Naive thymus-derived CD8-positive, alpha-beta T cell (primary cell): ENCODE data around the gene TUBB4A. TPM values are rescaled to one million over a fixed set of nuclear protein-coding genes. Genes with fewer than 3 reads are reported as not detected.

Source experiments
- ATAC-seq, 2 donors: fragments of 150-1000 bp; cut with Tn5 transposase in 1 of 2; sonication (Bioruptor Pico), chemical (Tn5 transposase) in 1 of 2; 1 replicate in 1 of 2; 2 replicates in 1 of 2; pipeline ENCODE4 v1.10.0; 2021; ENCODE audit warnings: mild to moderate bottlenecking in 2 of 2, moderate library complexity in 2 of 2
- POLR2A ChIA-PET: fragments of 350-600 bp; sonication (Branson Sonifier 250); formaldehyde crosslinking; loops from one replicate; lab custom pipeline; 2021; ENCODE audit warnings: antibody characterized with exemption; lab: Charles Lee
- DNase-seq, 10 donors: peaks; one replicate each; pipeline versions ENCODE4 v3.0.0 to v3.0.0-alpha.2; 2020 to 2022
- H3K27ac Mint-ChIP-seq, 10 donors: one replicate each; pipeline ENCODE4 v1.8.0; 2020 to 2022; ENCODE audit warnings: mild to moderate bottlenecking in 10 of 10, mixed read lengths in 10 of 10, moderate library complexity in 4 of 10, inconsistent platforms in 1 of 10
- H3K27me3 Mint-ChIP-seq, 5 donors: one replicate each; pipeline ENCODE4 v1.8.0; 2021 to 2022; ENCODE audit warnings: mixed read lengths in 5 of 5
- H3K36me3 Mint-ChIP-seq, 3 donors: one replicate each; pipeline ENCODE4 v1.8.0; 2020 to 2022; ENCODE audit warnings: mixed read lengths in 3 of 3, mild to moderate bottlenecking in 2 of 3, inconsistent platforms in 1 of 3
- H3K4me1 Mint-ChIP-seq, 4 donors: one replicate each; pipeline ENCODE4 v1.8.0; 2021 to 2022; ENCODE audit warnings: mixed read lengths in 4 of 4
- H3K4me3 Mint-ChIP-seq, 10 donors: one replicate each; pipeline ENCODE4 v1.8.0; 2020 to 2022; ENCODE audit warnings: mild to moderate bottlenecking in 10 of 10, mixed read lengths in 10 of 10, moderate library complexity in 6 of 10, inconsistent platforms in 1 of 10
- H3K9me3 Mint-ChIP-seq, 9 donors: one replicate each; pipeline ENCODE4 v1.8.0; 2020 to 2022; ENCODE audit warnings: mixed read lengths in 9 of 9, mild to moderate bottlenecking in 3 of 9, inconsistent platforms in 1 of 9, moderate library complexity in 1 of 9
- polyA plus RNA-seq, 3 donors: library from polyadenylated mRNA; unstranded; fragments of 300-500 nt; fragmentation: Illumina TruSeq; gene quantifications; one replicate each; pipeline ENCODE4 v1.2.3, GENCODE V29; 2021
- total RNA-seq, 8 experiments: library from RNA in 2 of 8; stranded (reverse) in 2 of 8; gene quantifications; one replicate each; pipeline ENCODE4 v1.2.3 and lab custom pipeline; 2021 to 2026

The TUBB4A gene
- total and polyA plus RNA-seq, 5 experiments from 2014 or later, result 2.8 to 8.8 (median 7.3) TPM

- POLR2A ChIA-PET, result interaction anchor here (0.6 to 1.9 kb wide), 4 partner anchors 13 to 432 kb away, joined by 3 to 10 read pairs (median 3); partner anchors contain the start of genes ALKBH7 and DENND1C
- H3K27ac Mint-ChIP-seq, result peak overlapping the region in 3 of 10 donors; percentile 15 to 28 (median 20)
- ATAC-seq, result no peak
Measured at GRCh38 chr19:6503407-6504201, 1.5 kb upstream of the TUBB4A start.

GRCh38 chr19:6500837-6501739 lies 1.0 kb downstream of the TUBB4A start:
- no peak for ATAC-seq
- Mint-ChIP-seq H3K27ac (peak overlapping the region in 8 of 10 donors; percentile 43 to 90 (median 77)), H3K27me3 (peaks cover 0 to 5% (median 0%) of the 10 kb centered on the region in 5 donors), H3K4me3 (peak overlapping the region; percentile 85 to 96 (median 90)), H3K36me3 (peaks cover 0 to 2% (median 0%) of the 10 kb centered on the region in 3 donors), H3K9me3 (no peaks in the 10 kb centered on the region), H3K4me1 (peaks cover 5 to 29% (median 21%) of the 10 kb centered on the region in 4 donors)
- POLR2A ChIA-PET, result interaction anchor here (0.9 to 1.2 kb wide), 3 partner anchors 14 to 42 kb away, joined by 3 to 5 read pairs (median 4); partner anchors contain the start of gene SLC25A23
- no peak for DNase-seq

More at GRCh38 chr19:6503407-6504201, 1.5 kb upstream of the TUBB4A start:
- DNase-seq, result no peak
- H3K4me1 Mint-ChIP-seq, result peaks cover 5 to 23% (median 19%) of the 10 kb centered on the region in 4 donors
- H3K4me3 Mint-ChIP-seq, result peak overlapping the region; percentile 56 to 85 (median 69)
- no peaks in the 10 kb centered on the region for H3K9me3 Mint-ChIP-seq
- H3K36me3 Mint-ChIP-seq, result peaks cover 0 to 2% (median 0%) of the 10 kb centered on the region in 3 donors
- H3K27me3 Mint-ChIP-seq, result peaks cover 0 to 5% (median 0%) of the 10 kb centered on the region in 5 donors

DNA sequence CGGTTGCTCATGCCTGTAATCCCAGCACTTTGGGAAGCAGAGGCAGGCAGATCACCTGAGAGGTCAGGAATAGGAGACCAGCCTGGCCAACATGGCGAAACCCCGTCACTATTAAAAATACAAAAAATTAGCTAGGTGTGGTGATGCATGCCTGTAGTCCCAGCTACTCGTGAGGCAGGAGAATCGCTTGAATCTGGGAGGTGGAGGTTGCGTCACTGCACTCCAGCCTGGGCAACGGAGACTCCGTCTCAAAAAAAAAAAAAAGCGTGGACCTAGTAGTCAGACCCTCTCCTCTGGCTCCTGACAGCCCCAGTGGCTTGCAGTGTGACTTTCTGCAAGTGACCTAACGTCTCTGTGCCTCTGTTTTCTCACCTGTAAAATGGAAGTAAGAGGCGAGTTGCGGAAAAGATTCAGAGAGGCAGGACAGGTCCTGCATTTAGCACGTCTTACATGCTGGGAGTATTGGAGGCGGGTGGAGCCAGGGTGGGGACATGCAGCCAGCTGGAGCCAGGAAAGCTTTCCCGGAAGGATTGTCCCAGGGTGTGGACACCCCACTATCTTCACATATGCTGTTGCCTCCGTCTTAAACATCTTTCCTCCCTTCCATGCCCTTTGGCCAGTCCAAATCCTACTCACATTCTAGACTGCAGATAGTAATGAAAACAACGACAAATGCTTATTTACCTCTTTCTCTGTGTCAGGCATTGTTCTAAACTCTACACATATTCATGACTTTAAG lies 2.9 kb downstream of the TUBB4A start:
- H3K4me3 Mint-ChIP-seq, result peak overlapping the region in 1 of 10 donors; percentile 47
- no peaks in the 10 kb centered on the region for H3K9me3 Mint-ChIP-seq
- peaks cover 0 to 5% (median 0%) of the 10 kb centered on the region in 5 donors for H3K27me3 Mint-ChIP-seq
- H3K4me1 Mint-ChIP-seq, result peaks cover 9 to 23% (median 15%) of the 10 kb centered on the region in 4 donors
- ATAC-seq (no peak), DNase-seq (no peak)
- H3K27ac Mint-ChIP-seq, result peak overlapping the region in 3 of 10 donors; percentile 14 to 31 (median 20)
- POLR2A ChIA-PET, result interaction anchor here (0.6 to 0.8 kb wide), 3 partner anchors 18 to 368 kb away, joined by 3 to 11 read pairs (median 6); partner anchors contain the start of gene DENND1C
- H3K36me3 Mint-ChIP-seq, result peaks cover 0 to 4% (median 4%) of the 10 kb centered on the region in 3 donors

DNA sequence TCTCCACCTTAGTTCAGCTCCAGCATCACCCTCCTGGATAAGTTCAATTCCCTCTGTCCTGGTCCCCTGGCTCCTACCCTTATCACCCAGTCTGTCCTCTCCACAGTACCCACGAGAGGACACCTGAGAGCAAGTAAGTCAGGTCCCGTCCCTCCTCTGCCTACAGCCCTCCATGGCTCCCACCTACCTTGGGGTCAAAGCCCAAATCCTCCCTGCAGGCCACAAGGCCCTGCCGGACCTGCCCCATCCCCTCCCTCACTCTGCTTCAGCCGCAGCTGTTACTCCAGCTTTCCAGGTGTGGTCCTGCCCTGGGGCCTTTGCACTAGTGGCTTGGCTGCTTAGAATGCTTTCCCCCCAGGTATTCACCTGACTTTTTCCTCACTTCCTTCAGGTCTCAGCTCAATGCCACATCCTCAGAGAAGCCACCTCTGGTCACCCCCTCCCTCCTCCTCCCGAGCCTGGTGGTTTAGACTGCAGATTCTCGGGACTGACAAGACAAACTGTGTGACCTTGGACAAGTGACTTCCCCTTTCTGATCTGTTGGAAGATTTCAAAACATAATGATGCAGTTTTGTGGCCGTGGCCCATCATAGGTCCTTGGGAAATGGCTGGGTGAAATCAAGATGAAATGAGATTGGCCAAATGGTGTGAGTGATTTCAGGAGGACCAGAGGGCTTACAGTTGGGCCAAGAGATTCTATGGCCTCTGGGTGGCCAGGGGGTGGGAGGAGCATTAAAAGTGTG lies 3.6 kb downstream of the TUBB4A start:
- Mint-ChIP-seq H3K9me3 (no peaks in the 10 kb centered on the region), H3K4me3 (no peak overlapping the region), H3K27ac (peak overlapping the region in 3 of 10 donors; percentile 20 to 65 (median 58)), H3K36me3 (peaks cover 0 to 4% (median 4%) of the 10 kb centered on the region in 3 donors), H3K4me1 (peaks cover 6 to 23% (median 13%) of the 10 kb centered on the region in 4 donors), H3K27me3 (peaks cover 0 to 3% (median 0%) of the 10 kb centered on the region in 5 donors)
- ATAC-seq, result no peak
- POLR2A ChIA-PET, result interaction anchor here (0.6 to 1.4 kb wide), 4 partner anchors 9 to 369 kb away, joined by 3 to 6 read pairs (median 4); no protein-coding TSS in a partner anchor
- DNase-seq, result no peak

GRCh38 chr19:6495947-6496346 lies 6.2 kb downstream of the TUBB4A start:
- DNase-seq (no peak), ATAC-seq (no peak)
- peaks cover 0 to 2% (median 0%) of the 10 kb centered on the region in 5 donors for H3K27me3 Mint-ChIP-seq
- no peak overlapping the region for H3K4me3 Mint-ChIP-seq
- H3K27ac Mint-ChIP-seq, result no peak overlapping the region
- H3K36me3 Mint-ChIP-seq, result peaks cover 4 to 8% (median 4%) of the 10 kb centered on the region in 3 donors
- POLR2A ChIA-PET, result no interaction called here
- peaks cover 0 to 14% (median 6%) of the 10 kb centered on the region in 4 donors for H3K4me1 Mint-ChIP-seq
- H3K9me3 Mint-ChIP-seq, result peaks cover 0 to 4% (median 0%) of the 10 kb centered on the region in 9 donors

GRCh38 chr19:6494438-6495036 lies 7.6 kb downstream of the TUBB4A start:
- DNase-seq, result no peak
- ATAC-seq, result no peak
- peaks cover 0 to 2% (median 0%) of the 10 kb centered on the region in 5 donors for H3K27me3 Mint-ChIP-seq
- peak overlapping the region in 2 of 10 donors; percentile 47 to 65 for H3K27ac Mint-ChIP-seq
- H3K9me3 Mint-ChIP-seq, result peaks cover 0 to 4% (median 0%) of the 10 kb centered on the region in 9 donors
- H3K4me1 Mint-ChIP-seq, result peaks cover 6 to 15% (median 10%) of the 10 kb centered on the region in 4 donors
- POLR2A ChIA-PET, result interaction anchor here (1.6 kb wide), 1 partner anchor 22 kb away, joined by 4 read pairs; no protein-coding TSS in a partner anchor
- no peak overlapping the region for H3K4me3 Mint-ChIP-seq
- peaks cover 4 to 8% (median 4%) of the 10 kb centered on the region in 3 donors for H3K36me3 Mint-ChIP-seq

- H3K36me3 Mint-ChIP-seq, result peaks cover 3 to 8% (median 4%) of the 10 kb centered on the region in 3 donors
- H3K27ac Mint-ChIP-seq, result peak overlapping the region in 1 of 10 donors; percentile 40
- H3K9me3 Mint-ChIP-seq, result peaks cover 0 to 4% (median 0%) of the 10 kb centered on the region in 9 donors
- ATAC-seq, result no peak
- POLR2A ChIA-PET, result interaction anchor here (0.6 to 1.8 kb wide), 2 partner anchors 10 to 29 kb away, joined by 3 to 6 read pairs; partner anchors contain the start of gene DENND1C
- H3K4me1 Mint-ChIP-seq, result peaks cover 6 to 12% (median 9%) of the 10 kb centered on the region in 4 donors
- H3K4me3 Mint-ChIP-seq, result no peak overlapping the region
- H3K27me3 Mint-ChIP-seq, result peaks cover 0 to 2% (median 0%) of the 10 kb centered on the region in 5 donors
- no peak for DNase-seq
Measured at GRCh38 chr19:6491802-6492592, 10.1 kb downstream of the TUBB4A start.

DNA sequence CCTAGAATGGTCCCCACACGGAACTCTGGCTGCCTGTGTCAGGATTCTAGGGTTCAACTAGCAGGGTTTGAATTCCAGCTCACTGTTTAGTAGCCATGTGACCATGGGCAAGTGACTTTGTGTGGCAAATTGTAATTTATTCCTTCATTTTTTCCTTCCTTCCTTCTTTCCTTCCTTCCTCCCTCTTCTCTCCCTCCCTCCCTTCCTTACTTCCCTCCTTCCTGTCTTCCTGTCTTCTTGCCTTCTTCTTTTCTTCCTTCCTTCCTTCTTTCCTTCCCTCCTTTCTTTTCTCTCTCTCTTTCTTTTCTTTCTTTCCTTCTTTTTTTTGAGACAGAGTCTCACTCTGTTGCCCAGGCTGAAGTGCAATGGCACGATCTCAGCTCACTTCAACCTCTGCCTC lies 12.0 kb downstream of the TUBB4A start:
- Mint-ChIP-seq H3K9me3 (peaks cover 0 to 4% (median 0%) of the 10 kb centered on the region in 9 donors), H3K4me3 (peak overlapping the region in 6 of 10 donors; percentile 9 to 78 (median 66)), H3K27me3 (peaks cover 0 to 2% (median 0%) of the 10 kb centered on the region in 5 donors), H3K4me1 (peaks cover 6 to 12% (median 9%) of the 10 kb centered on the region in 4 donors), H3K27ac (peak overlapping the region in 4 of 10 donors; percentile 13 to 71 (median 54)), H3K36me3 (peaks cover 3 to 8% (median 4%) of the 10 kb centered on the region in 3 donors)
- POLR2A ChIA-PET, result interaction anchor here (1.1 kb wide), 1 partner anchor 21 kb away, joined by 4 read pairs; no protein-coding TSS in a partner anchor
- no peak for ATAC-seq
- DNase-seq, result no peak

DNA sequence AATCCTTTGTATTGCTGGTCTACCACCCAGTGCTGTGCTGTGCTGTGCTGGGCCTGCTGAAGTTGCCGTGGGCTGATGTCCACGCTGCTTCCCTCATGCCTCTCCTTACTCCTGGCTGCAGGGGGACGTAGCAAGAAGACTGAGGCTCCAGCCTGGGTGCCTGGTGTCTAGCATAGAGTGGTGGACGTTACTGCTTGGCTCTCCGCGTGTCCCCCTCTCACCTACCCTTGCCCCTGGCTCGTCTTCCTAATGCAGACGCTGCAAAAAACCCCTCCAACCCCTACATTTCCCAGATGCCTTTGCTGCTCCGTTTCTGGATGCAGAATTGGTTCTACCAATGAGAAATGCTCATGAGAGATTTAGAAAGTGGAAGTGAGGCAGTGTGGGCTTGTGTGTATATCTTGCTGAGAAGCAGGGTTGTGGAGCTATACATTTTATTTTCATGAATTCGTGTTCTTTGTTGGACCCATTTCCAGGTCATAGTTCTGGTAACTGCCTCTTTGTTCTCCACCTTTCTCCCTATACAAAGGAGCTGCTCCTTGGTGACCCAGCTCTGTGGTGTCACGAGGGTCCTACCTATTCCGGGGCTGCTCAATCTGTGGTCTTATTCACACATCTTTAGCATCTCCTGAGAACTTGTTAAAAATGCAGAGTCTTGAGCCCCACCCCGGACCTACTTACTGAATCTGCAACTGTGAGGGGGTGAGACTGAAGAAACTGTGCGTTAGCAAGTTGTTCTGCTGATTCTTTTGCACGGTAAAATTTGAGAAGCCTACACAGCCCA lies 12.6 kb downstream of the TUBB4A start:
- Mint-ChIP-seq H3K4me3 (peak overlapping the region in 9 of 10 donors; percentile 9 to 78 (median 57)), H3K4me1 (peaks cover 3 to 12% (median 9%) of the 10 kb centered on the region in 4 donors), H3K27ac (peak overlapping the region in 4 of 10 donors; percentile 37 to 71 (median 64)), H3K27me3 (peaks cover 0 to 2% (median 0%) of the 10 kb centered on the region in 5 donors), H3K36me3 (peaks cover 0 to 8% (median 1%) of the 10 kb centered on the region in 3 donors), H3K9me3 (peaks cover 0 to 4% (median 0%) of the 10 kb centered on the region in 9 donors)
- POLR2A ChIA-PET, result interaction anchor here (0.6 kb wide), 1 partner anchor 541 kb away, joined by 3 read pairs; no protein-coding TSS in a partner anchor
- no peak for DNase-seq
- no peak for ATAC-seq
